Esophagus muscularis mucosa (tissue), 3 donors: Measurements from ENCODE around the gene OGDH.

Source experiments
- CTCF ChIP-seq, 3 experiments: fragments of 200-600 bp in 2 of 3; fragments of 450-650 bp in 1 of 3; sonication (generic) in 2 of 3; IDR thresholded peaks; one replicate each; pipeline ENCODE4 v1.5.1; 2017 to 2019; ENCODE audit warnings: antibody characterized with exemption in 3 of 3, mild to moderate bottlenecking in 2 of 3, moderate library complexity in 1 of 3
- POLR2AphosphoS5 ChIP-seq, 2 donors: sonication (generic); formaldehyde crosslinking; IDR thresholded peaks; one replicate each; pipeline ENCODE4 v1.6.1; 2017; ENCODE audit warnings: antibody characterized with exemption in 2 of 2

- TF ChIP-seq CTCF (IDR thresholded peaks at IDR 0.05) (no peak), POLR2AphosphoS5 (IDR thresholded peaks at IDR 0.05) (no peak)
Measured at GRCh38 chr7:44695756-44696155, 89.3 kb downstream of the OGDH start.
